GM12878 (cell line): Measurements from ENCODE around the gene ARL13A.

Source experiments
- CHD4 ChIP-seq: fragments of 200-600 bp; sonication (generic); IDR thresholded peaks from 2 replicates; pipeline ENCODE4 v1.6.1; 2016; ENCODE audit warnings: mild to moderate bottlenecking
- EZH2 ChIP-seq: IDR thresholded peaks from 2 replicates; pipeline ENCODE4 v1.6.1; 2012; ENCODE audit warnings: low read depth, mild to moderate bottlenecking, control low read depth, inconsistent platforms, low read length, borderline replicate concordance; ENCODE audit not compliant: control insufficient read depth
- MEF2A ChIP-seq: IDR thresholded peaks from 2 replicates; pipeline ENCODE4 v1.6.1; 2011; ENCODE audit warnings: low read depth, mild to moderate bottlenecking, low read length, moderate library complexity; ENCODE audit not compliant: insufficient read depth
- NRF1 ChIP-seq: conservative IDR thresholded peaks from 2 replicates; pipeline ENCODE4 v1.6.1; 2011; ENCODE audit warnings: mild to moderate bottlenecking, low read depth, low read length, improper control_type of control experiment
- PKNOX1 ChIP-seq: fragments of 450-650 bp; IDR thresholded peaks from 2 replicates; pipeline ENCODE4 v1.6.1; 2016; ENCODE audit warnings: mild to moderate bottlenecking
- POLR2AphosphoS5 ChIP-seq: IDR thresholded peaks from 2 replicates; pipeline ENCODE4 v1.6.1; 2011; ENCODE audit warnings: mild to moderate bottlenecking, low read length, inconsistent platforms
- RAD21 ChIP-seq: IDR thresholded peaks from 2 replicates; pipeline ENCODE4 v1.6.1; 2011; ENCODE audit warnings: mild to moderate bottlenecking, low read depth, low read length, moderate library complexity; ENCODE audit not compliant: insufficient read depth
- TCF12 ChIP-seq: IDR thresholded peaks from 2 replicates; pipeline ENCODE4 v1.6.1; 2011; ENCODE audit warnings: low read depth, mild to moderate bottlenecking, low read length
- YY1 ChIP-seq: IDR thresholded peaks from 2 replicates; pipeline ENCODE4 v1.6.1; 2011; ENCODE audit warnings: low read depth, mild to moderate bottlenecking, low read length
- TF ChIP-seq, protein P1 (sequence below), 3 experiments: IDR thresholded peaks in 2 of 3; conservative IDR thresholded peaks in 1 of 3; 2 replicates each; pipeline ENCODE4 v1.5.1; 2011; ENCODE audit warnings: low read depth in 3 of 3, low read length in 3 of 3, mild to moderate bottlenecking in 3 of 3, control low read depth in 2 of 3, moderate library complexity in 2 of 3, inconsistent platforms in 1 of 3, mixed read lengths in 1 of 3; ENCODE audit not compliant: control insufficient read depth in 2 of 3, insufficient read depth in 1 of 3; ENCODE audit errors: extremely low read depth in 1 of 3
- TF ChIP-seq, protein P2 (sequence below): fragments of 150-350 bp; IDR thresholded peaks from 2 replicates; pipeline ENCODE4 v1.6.1; 2016; ENCODE audit warnings: low read depth, low read length
- TF ChIP-seq, protein P3 (sequence below): IDR thresholded peaks from 2 replicates; pipeline ENCODE4 v1.6.1; 2011; ENCODE audit warnings: mild to moderate bottlenecking, low read depth, low read length, moderate library complexity; ENCODE audit not compliant: insufficient replicate concordance

GRCh38 chrX:101037231-101037630 is 67.7 kb downstream of the ARL13A start:
- TF ChIP-seq EZH2 (no peak), YY1 (no peak), CHD4 (no peak), RAD21 (no peak), PKNOX1 (no peak), POLR2AphosphoS5 (no peak), TCF12 (no peak), MEF2A (no peak), NRF1 (no peak)
- TF ChIP-seq, protein P1, sequence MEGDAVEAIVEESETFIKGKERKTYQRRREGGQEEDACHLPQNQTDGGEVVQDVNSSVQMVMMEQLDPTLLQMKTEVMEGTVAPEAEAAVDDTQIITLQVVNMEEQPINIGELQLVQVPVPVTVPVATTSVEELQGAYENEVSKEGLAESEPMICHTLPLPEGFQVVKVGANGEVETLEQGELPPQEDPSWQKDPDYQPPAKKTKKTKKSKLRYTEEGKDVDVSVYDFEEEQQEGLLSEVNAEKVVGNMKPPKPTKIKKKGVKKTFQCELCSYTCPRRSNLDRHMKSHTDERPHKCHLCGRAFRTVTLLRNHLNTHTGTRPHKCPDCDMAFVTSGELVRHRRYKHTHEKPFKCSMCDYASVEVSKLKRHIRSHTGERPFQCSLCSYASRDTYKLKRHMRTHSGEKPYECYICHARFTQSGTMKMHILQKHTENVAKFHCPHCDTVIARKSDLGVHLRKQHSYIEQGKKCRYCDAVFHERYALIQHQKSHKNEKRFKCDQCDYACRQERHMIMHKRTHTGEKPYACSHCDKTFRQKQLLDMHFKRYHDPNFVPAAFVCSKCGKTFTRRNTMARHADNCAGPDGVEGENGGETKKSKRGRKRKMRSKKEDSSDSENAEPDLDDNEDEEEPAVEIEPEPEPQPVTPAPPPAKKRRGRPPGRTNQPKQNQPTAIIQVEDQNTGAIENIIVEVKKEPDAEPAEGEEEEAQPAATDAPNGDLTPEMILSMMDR (IDR thresholded peaks at IDR 0.05 in 2 of 3, conservative IDR thresholded peaks at IDR 0.05 in 1 of 3; ENCODE audit: control insufficient read depth in 2 of 3, extremely low read depth in 1 of 3, insufficient read depth in 1 of 3, low read depth in 3 of 3, low read length in 3 of 3) = no peak
- TF ChIP-seq, protein P2, sequence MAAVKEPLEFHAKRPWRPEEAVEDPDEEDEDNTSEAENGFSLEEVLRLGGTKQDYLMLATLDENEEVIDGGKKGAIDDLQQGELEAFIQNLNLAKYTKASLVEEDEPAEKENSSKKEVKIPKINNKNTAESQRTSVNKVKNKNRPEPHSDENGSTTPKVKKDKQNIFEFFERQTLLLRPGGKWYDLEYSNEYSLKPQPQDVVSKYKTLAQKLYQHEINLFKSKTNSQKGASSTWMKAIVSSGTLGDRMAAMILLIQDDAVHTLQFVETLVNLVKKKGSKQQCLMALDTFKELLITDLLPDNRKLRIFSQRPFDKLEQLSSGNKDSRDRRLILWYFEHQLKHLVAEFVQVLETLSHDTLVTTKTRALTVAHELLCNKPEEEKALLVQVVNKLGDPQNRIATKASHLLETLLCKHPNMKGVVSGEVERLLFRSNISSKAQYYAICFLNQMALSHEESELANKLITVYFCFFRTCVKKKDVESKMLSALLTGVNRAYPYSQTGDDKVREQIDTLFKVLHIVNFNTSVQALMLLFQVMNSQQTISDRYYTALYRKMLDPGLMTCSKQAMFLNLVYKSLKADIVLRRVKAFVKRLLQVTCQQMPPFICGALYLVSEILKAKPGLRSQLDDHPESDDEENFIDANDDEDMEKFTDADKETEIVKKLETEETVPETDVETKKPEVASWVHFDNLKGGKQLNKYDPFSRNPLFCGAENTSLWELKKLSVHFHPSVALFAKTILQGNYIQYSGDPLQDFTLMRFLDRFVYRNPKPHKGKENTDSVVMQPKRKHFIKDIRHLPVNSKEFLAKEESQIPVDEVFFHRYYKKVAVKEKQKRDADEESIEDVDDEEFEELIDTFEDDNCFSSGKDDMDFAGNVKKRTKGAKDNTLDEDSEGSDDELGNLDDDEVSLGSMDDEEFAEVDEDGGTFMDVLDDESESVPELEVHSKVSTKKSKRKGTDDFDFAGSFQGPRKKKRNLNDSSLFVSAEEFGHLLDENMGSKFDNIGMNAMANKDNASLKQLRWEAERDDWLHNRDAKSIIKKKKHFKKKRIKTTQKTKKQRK = no peak
- TF ChIP-seq, protein P3, sequence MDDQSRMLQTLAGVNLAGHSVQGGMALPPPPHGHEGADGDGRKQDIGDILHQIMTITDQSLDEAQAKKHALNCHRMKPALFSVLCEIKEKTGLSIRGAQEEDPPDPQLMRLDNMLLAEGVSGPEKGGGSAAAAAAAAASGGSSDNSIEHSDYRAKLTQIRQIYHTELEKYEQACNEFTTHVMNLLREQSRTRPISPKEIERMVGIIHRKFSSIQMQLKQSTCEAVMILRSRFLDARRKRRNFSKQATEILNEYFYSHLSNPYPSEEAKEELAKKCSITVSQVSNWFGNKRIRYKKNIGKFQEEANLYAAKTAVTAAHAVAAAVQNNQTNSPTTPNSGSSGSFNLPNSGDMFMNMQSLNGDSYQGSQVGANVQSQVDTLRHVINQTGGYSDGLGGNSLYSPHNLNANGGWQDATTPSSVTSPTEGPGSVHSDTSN = no peak
